ENCODE data around the gene PIAS3. TPM values are rescaled to one million over a fixed set of nuclear protein-coding genes. Genes with fewer than 3 reads are reported as not detected.

Gene PIAS3
- total RNA-seq, 2 experiments from 2014 or later: 9.4 to 28.1 TPM

DNA sequence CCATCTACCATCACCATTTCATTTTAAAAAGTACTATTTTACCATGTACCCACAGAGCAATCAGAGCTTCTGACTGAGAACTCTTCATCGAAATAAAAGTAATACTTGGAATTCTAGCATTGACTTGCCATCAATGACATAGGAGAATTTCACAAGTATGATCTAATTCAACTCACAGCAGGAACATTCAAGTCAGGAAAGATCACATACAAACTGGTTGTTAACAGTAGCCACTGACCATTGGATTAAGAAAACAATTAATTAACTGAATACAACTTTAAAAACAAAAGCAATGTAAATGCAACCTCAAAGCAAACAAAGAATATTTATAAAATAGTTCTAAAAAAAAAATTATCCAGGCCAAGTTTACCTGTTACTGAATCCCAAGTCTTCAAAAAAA, 53.8 kb downstream of the PIAS3 start:
- Histone ChIP-seq H3K4me2 (ENCODE audit: low read length) (no peak overlapping the region), H4K20me1 (ENCODE audit: insufficient read depth, low read length) (no peaks in the 10 kb centered on the region), H2AFZ (ENCODE audit: low read length) (no peak overlapping the region), H3K79me2 (ENCODE audit: insufficient read depth, low read depth, low read length) (peaks cover 53% of the 10 kb centered on the region), H3K27ac (ENCODE audit: low read depth, low read length, poor library complexity, severe bottlenecking) (no peak overlapping the region), H3K9me3 (ENCODE audit: low read length) (no peaks in the 10 kb centered on the region), H3K36me3 (ENCODE audit: insufficient read depth, low read length) (no peaks in the 10 kb centered on the region), H3K4me1 (ENCODE audit: insufficient read depth, low read length, poor library complexity, severe bottlenecking) (no peaks in the 10 kb centered on the region), H3K4me3 (ENCODE audit: low read depth, low read length, poor library complexity, severe bottlenecking) (no peak overlapping the region), H3K9me2 (ENCODE audit: insufficient read depth, low read length) (no peaks in the 10 kb centered on the region)
- no TSS peak for BruUV-seq (replicated peaks)
- ChIA-PET CTCF (ENCODE audit: unreplicated experiment) (no interaction called here), POLR2A (interaction anchor here (0.6 to 1.6 kb wide), 5 partner anchors 8 to 102 kb away, joined by 3 to 5 read pairs (median 3); no protein-coding TSS in a partner anchor)
- intact Hi-C loops (cut with micrococcal nuclease; ENCODE audit: unreplicated experiment): no loop called here
- DNase-seq (ENCODE audit: low spot score): no peak
- TF ChIP-seq EZH2phosphoT487 (IDR thresholded peaks at IDR 0.05; ENCODE audit: borderline replicate concordance, low read depth, low read length): no peak
- TF ChIP-seq, protein P1, sequence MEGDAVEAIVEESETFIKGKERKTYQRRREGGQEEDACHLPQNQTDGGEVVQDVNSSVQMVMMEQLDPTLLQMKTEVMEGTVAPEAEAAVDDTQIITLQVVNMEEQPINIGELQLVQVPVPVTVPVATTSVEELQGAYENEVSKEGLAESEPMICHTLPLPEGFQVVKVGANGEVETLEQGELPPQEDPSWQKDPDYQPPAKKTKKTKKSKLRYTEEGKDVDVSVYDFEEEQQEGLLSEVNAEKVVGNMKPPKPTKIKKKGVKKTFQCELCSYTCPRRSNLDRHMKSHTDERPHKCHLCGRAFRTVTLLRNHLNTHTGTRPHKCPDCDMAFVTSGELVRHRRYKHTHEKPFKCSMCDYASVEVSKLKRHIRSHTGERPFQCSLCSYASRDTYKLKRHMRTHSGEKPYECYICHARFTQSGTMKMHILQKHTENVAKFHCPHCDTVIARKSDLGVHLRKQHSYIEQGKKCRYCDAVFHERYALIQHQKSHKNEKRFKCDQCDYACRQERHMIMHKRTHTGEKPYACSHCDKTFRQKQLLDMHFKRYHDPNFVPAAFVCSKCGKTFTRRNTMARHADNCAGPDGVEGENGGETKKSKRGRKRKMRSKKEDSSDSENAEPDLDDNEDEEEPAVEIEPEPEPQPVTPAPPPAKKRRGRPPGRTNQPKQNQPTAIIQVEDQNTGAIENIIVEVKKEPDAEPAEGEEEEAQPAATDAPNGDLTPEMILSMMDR (conservative IDR thresholded peaks at IDR 0.05; ENCODE audit: low read length): no peak

DNA sequence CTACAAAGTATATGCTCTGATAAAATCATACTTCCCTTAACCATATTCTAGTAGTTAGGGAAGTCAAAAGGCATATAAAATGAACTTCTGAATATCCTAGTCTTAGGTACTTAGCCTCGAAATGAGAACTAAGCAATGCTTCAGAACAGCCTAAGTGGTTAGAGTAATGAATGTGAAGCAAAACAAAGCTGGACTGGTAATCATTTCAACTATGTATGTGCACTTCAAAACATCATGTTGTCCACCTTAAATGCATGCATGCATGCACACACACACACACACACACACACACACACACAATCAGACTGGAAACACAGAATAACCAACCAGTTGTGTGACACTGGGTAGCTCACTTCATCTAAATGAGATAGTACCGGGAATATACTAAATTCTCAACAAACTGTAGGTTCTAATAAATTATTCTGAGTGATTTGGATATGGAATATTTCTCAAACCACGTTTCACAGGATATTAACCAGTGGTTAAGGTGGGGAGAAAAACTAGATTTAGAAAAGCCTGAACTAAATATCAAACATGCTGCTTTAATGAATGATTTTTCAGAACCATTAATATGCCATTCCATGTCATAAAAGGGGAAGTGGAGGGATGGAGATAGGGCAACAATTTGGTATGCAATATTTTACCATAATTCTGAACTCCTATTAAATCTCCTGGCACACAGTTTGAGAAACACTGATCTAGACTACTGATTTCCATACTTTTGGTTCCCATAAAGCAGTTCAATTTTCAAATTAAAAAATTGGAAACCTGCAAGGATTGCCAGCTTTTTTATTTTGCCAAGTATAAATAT, 54.4 kb downstream of the PIAS3 start:
- H3K79me2 ChIP-seq (ENCODE audit: insufficient read depth, low read depth, low read length): peaks cover 53% of the 10 kb centered on the region
- ChIA-PET POLR2A (interaction anchor here (0.6 to 1.0 kb wide), 2 partner anchors 46 to 101 kb away, joined by 3 read pairs; no protein-coding TSS in a partner anchor), CTCF (ENCODE audit: unreplicated experiment) (no interaction called here)
- no peak for TF ChIP-seq EZH2phosphoT487 (IDR thresholded peaks at IDR 0.05; ENCODE audit: borderline replicate concordance, low read depth, low read length)
- TF ChIP-seq, protein P1 (conservative IDR thresholded peaks at IDR 0.05; ENCODE audit: low read length): no peak
- DNase-seq (ENCODE audit: low spot score): no peak
- H3K4me3 ChIP-seq (ENCODE audit: low read depth, low read length, poor library complexity, severe bottlenecking): no peak overlapping the region
- no peak overlapping the region for H3K27ac ChIP-seq (ENCODE audit: low read depth, low read length, poor library complexity, severe bottlenecking)
- no peaks in the 10 kb centered on the region for H3K9me3 ChIP-seq (ENCODE audit: low read length)
- H4K20me1 ChIP-seq (ENCODE audit: insufficient read depth, low read length): no peaks in the 10 kb centered on the region
- H2AFZ ChIP-seq (ENCODE audit: low read length): no peak overlapping the region
- intact Hi-C loops (cut with micrococcal nuclease; ENCODE audit: unreplicated experiment): no loop called here
- H3K9me2 ChIP-seq (ENCODE audit: insufficient read depth, low read length): no peaks in the 10 kb centered on the region
- peaks cover 4% of the 10 kb centered on the region; the same call in 1 of the 2 replicates for H3K36me3 ChIP-seq (ENCODE audit: insufficient read depth, low read length)
- BruUV-seq (replicated peaks): no TSS peak
- H3K4me1 ChIP-seq (ENCODE audit: insufficient read depth, low read length, poor library complexity, severe bottlenecking): no peaks in the 10 kb centered on the region
- no peak overlapping the region for H3K4me2 ChIP-seq (ENCODE audit: low read length)

DNA sequence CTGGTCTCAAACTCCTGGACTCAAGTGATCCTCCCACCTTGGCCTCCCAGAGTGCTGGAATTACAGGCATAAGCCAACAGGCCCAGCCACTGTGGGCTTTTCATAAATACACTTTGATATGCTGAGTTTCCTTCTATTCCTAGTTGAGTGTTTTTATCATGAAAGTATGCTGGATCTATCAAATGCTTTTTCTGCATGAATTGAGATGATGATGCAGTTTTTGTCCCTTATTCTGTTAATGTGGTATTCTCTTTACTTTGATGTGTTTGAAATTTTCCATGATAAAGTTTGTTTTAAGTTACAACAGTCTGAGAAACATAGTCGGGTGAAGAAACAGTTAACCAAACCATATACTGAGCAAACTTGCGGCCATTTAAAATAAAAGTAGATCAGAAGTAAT, 59.1 kb downstream of the PIAS3 start:
- Histone ChIP-seq H2AFZ (ENCODE audit: low read length) (no peak overlapping the region), H3K36me3 (ENCODE audit: insufficient read depth, low read length) (peaks cover 47% of the 10 kb centered on the region), H3K4me3 (ENCODE audit: low read depth, low read length, poor library complexity, severe bottlenecking) (no peak overlapping the region), H4K20me1 (ENCODE audit: insufficient read depth, low read length) (no peaks in the 10 kb centered on the region), H3K9me2 (ENCODE audit: insufficient read depth, low read length) (no peaks in the 10 kb centered on the region), H3K9me3 (ENCODE audit: low read length) (peaks cover 35% of the 10 kb centered on the region), H3K27ac (ENCODE audit: low read depth, low read length, poor library complexity, severe bottlenecking) (no peak overlapping the region), H3K79me2 (ENCODE audit: insufficient read depth, low read depth, low read length) (peaks cover 34% of the 10 kb centered on the region), H3K4me1 (ENCODE audit: insufficient read depth, low read length, poor library complexity, severe bottlenecking) (no peaks in the 10 kb centered on the region), H3K4me2 (ENCODE audit: low read length) (no peak overlapping the region)
- POLR2A ChIA-PET: no interaction called here
- no TSS peak for BruUV-seq (replicated peaks)
- CTCF ChIA-PET (ENCODE audit: unreplicated experiment): no interaction called here
- no peak for TF ChIP-seq EZH2phosphoT487 (IDR thresholded peaks at IDR 0.05; ENCODE audit: borderline replicate concordance, low read depth, low read length)
- TF ChIP-seq, protein P1 (conservative IDR thresholded peaks at IDR 0.05; ENCODE audit: low read length): no peak
- intact Hi-C loops (cut with micrococcal nuclease; ENCODE audit: unreplicated experiment): no loop called here
- DNase-seq (ENCODE audit: low spot score): no peak

Measured in OCI-LY7 (cell line).